Immature natural killer cell (primary cell): ENCODE results near the gene PHF3. TPM values are rescaled to one million over a fixed set of nuclear protein-coding genes. Genes with fewer than 3 reads are reported as not detected.

Experiments used
- DNase-seq, 3 donors: peaks; one replicate each; pipeline ENCODE4 v3.0.0; 2022; ENCODE audit warnings: mixed read lengths in 1 of 3
- H3K27ac Mint-ChIP-seq, 6 donors: one replicate each; pipeline ENCODE4 v1.8.0; 2020; ENCODE audit warnings: mixed read lengths in 6 of 6, mild to moderate bottlenecking in 5 of 6, inconsistent platforms in 4 of 6, moderate library complexity in 3 of 6
- H3K27me3 Mint-ChIP-seq, 3 donors: one replicate each; pipeline ENCODE4 v1.8.0; 2020 to 2021; ENCODE audit warnings: low read depth in 3 of 3, mild to moderate bottlenecking in 3 of 3, mixed read lengths in 3 of 3, moderate library complexity in 3 of 3, inconsistent platforms in 1 of 3
- H3K36me3 Mint-ChIP-seq, 3 donors: one replicate each; pipeline ENCODE4 v1.8.0; 2020; ENCODE audit warnings: mixed read lengths in 3 of 3, inconsistent platforms in 2 of 3, mild to moderate bottlenecking in 2 of 3
- H3K4me1 Mint-ChIP-seq, 2 donors: one replicate each; pipeline ENCODE4 v1.8.0; 2020; ENCODE audit warnings: inconsistent platforms in 2 of 2, mild to moderate bottlenecking in 2 of 2, mixed read lengths in 2 of 2, moderate library complexity in 1 of 2
- H3K4me3 Mint-ChIP-seq, 5 donors: one replicate each; pipeline ENCODE4 v1.8.0; 2020; ENCODE audit warnings: mild to moderate bottlenecking in 5 of 5, mixed read lengths in 5 of 5, inconsistent platforms in 3 of 5, moderate library complexity in 3 of 5
- H3K9me3 Mint-ChIP-seq, 6 donors: one replicate each; pipeline ENCODE4 v1.8.0; 2020; ENCODE audit warnings: mild to moderate bottlenecking in 6 of 6, mixed read lengths in 6 of 6, inconsistent platforms in 4 of 6, moderate library complexity in 3 of 6
- polyA plus RNA-seq, 3 donors: library from polyadenylated mRNA; unstranded; fragments of 300-500 nt; fragmentation: Illumina TruSeq; gene quantifications; one replicate each; pipeline ENCODE4 v1.2.3, GENCODE V29; 2021

Gene PHF3
- polyA plus RNA-seq, 3 donors from 2014 or later = 4.9 to 31.9 (median 9.5) TPM

DNA sequence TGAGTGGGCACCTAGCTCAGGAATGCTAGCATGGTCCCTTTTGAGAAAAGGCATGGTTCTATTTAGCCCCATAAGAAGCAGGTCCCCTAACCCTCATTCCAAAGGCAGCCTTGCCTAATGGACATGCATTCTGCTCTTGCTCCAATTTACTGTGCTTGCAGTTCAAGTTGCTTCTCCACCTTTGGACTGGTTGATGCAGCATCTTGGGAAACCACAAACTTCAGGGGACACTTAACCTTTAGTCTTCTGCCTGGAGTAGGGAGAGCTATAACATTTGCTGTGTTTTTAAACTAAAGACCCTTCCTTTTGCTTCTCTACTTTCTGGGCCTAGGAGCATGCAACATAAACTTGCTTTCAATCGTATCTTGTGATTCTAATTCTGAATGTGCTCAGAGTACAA is 5.1 kb upstream of the PHF3 start:
- no peak for DNase-seq
- Mint-ChIP-seq H3K4me3 (no peak overlapping the region), H3K27me3 (peaks cover 0 to 11% (median 9%) of the 10 kb centered on the region in 3 donors), H3K9me3 (no peaks in the 10 kb centered on the region), H3K27ac (no peak overlapping the region), H3K4me1 (peaks cover 10 to 13% of the 10 kb centered on the region in 2 donors), H3K36me3 (no peaks in the 10 kb centered on the region)

DNA sequence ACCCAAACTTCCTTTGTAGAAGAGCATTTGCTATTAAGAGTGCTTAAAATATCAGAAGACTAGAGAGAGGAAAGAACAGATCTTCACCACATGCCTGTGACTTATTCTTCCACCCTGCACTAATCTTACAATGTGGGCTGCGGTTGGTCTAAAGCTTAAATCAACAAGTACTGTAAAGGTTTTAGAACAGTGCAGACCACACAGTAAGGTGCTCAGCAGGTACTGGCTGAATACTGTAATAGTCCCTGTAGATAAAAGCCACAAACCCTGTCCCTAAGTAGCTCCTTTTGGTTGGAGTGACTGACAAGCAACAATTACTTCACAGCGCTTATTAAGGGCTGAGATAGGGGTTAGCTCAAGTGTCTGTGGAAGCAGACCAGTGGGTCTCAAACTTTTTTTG is 972 bp upstream of the PHF3 start:
- no peak for DNase-seq
- Mint-ChIP-seq H3K4me1 (peaks cover 38 to 46% of the 10 kb centered on the region in 2 donors), H3K36me3 (no peaks in the 10 kb centered on the region), H3K27ac (peak overlapping the region; percentile 76 to 98 (median 92)), H3K9me3 (no peaks in the 10 kb centered on the region), H3K4me3 (peak overlapping the region; percentile 86 to 99 (median 89)), H3K27me3 (peaks cover 7 to 22% (median 18%) of the 10 kb centered on the region in 3 donors)

DNA sequence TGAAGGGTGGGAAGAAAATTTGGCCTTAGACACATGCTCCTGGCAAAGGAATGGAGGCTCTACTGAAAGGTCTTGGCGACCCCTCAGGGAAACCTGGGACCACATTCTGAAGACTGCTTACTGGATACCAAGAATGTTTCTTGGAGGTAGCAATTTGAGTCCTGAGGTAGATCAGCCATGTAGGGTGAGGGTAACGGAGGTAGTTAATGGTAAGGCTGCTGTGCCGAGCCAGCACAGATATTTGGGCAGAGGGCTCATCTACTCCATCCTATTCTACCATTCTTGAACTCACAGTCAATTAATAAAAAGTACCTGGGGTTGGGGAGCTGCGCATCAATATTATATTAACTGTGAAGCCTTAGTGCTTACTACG is 401 bp upstream of the PHF3 start:
- peak overlapping the region; percentile 86 to 99 (median 89) for H3K4me3 Mint-ChIP-seq

DNA sequence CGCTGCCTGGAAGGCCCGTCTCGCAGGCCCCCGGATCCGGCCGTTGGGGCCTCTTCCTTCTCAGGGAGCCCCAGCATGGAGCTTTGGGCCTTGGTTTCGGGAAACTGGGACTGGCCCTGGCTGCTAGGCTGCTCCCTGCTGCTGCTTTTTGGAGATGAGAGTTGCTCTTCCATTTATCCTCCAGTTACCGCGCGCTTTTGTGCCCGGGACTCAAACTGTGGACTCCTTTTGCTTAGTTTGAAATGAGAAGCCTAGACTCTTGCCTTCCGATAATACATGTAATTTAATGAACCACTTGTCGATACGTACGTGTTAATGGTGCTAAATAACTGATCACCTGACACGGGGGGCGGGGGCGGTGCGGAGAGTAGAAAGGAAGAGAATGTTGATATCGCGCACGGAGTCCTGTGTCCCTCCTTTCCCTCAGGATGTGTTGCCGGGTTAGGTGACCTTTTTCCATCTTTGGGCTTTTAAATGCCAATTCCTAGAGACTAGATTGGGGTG is 968 bp downstream of the PHF3 start:
- DNase-seq = peak; percentile 34 to 39 (median 36)
- H3K36me3 Mint-ChIP-seq = no peaks in the 10 kb centered on the region

More for the DNA sequence above, 401 bp upstream of the PHF3 start:
- peaks cover 44 to 52% of the 10 kb centered on the region in 2 donors for H3K4me1 Mint-ChIP-seq
- H3K27ac Mint-ChIP-seq = peak overlapping the region; percentile 76 to 98 (median 92)
- no peak for DNase-seq
- no peaks in the 10 kb centered on the region for H3K36me3 Mint-ChIP-seq
- no peaks in the 10 kb centered on the region for H3K9me3 Mint-ChIP-seq
- peaks cover 7 to 22% (median 18%) of the 10 kb centered on the region in 3 donors for H3K27me3 Mint-ChIP-seq

DNA sequence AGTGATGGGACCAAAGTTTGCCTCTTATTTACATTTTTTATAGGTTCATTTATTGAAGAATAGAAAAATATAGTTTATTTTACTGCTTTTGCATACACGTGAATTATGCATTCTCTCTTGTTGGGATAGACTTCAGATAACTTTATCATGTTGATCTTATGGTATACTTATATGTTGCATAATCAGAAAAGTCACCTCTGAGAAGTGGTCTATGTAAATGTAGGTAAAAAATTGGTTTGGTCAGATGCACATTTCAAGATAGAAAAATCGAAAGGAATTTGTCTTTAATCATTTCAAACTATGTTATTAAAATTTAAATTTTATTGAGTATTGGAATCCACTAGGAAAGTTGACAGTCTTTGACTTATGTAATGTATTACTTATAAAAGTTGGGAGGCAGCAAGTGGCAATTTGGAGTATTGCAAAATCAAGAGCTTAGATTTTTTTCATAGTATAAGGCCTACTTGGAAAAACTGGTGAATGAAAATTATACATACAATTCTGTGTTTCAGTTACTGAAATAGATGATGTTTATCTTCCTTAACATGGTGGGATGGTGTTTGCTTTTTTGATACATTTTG is 2.4 kb downstream of the PHF3 start:
- Mint-ChIP-seq H3K27me3 (peaks cover 7 to 18% (median 16%) of the 10 kb centered on the region in 3 donors), H3K36me3 (no peaks in the 10 kb centered on the region), H3K27ac (peak overlapping the region in 5 of 6 donors; percentile 34 to 98 (median 73)), H3K9me3 (no peaks in the 10 kb centered on the region), H3K4me1 (peaks cover 63 to 68% of the 10 kb centered on the region in 2 donors), H3K4me3 (peak overlapping the region; percentile 36 to 100 (median 98))
- DNase-seq = no peak

More for the DNA sequence above, 968 bp downstream of the PHF3 start:
- Mint-ChIP-seq H3K27ac (peak overlapping the region; percentile 97 to 99 (median 98)), H3K27me3 (peaks cover 7 to 20% (median 16%) of the 10 kb centered on the region in 3 donors), H3K4me3 (peak overlapping the region; percentile 98 to 100 (median 99)), H3K4me1 (peaks cover 56 to 66% of the 10 kb centered on the region in 2 donors), H3K9me3 (no peaks in the 10 kb centered on the region)

DNA sequence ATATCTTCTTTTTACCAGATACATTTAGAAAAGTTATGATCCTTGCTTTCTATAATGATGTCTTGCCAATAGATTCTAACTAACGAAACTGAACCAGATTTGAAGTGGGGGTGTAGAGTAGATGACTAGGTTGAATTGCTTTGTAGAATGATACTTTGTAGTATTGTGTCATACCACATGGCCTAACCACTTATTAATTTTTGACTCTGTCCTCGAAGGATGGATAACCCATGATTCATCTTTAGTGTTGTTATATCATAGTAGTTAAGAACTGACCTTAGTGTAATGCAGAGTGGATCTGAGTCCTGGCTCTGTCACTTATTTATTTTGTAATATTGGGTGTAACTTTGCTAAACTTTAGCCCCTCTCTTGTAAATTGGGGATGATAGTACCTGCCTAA is 4.5 kb downstream of the PHF3 start:
- no peaks in the 10 kb centered on the region for H3K9me3 Mint-ChIP-seq

DNA sequence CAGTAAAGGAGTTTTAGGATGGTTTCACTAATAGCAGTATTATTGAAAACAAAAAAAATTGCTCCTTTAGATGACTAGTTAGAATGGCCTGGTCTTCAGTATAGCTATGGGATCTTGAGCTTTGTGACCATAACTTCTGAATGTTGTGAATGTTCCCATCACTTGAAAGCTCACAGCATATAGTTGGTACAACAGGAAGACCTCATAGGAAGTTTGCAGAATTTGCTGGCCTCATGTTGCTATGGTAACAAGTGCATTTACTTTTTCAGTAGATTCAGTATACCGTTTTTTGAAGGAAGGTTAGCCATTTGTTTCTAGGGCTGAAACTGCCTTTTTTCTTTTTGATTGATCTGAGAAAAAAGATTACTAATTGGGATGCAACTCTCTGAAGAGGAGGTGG is 8.3 kb downstream of the PHF3 start:
- Mint-ChIP-seq H3K27me3 (no peaks in the 10 kb centered on the region), H3K27ac (peak overlapping the region in 3 of 6 donors; percentile 19 to 57 (median 39)), H3K4me1 (peaks cover 64 to 87% of the 10 kb centered on the region in 2 donors), H3K4me3 (peak overlapping the region in 1 of 5 donors; percentile 38), H3K36me3 (no peaks in the 10 kb centered on the region), H3K9me3 (no peaks in the 10 kb centered on the region)
- peak; percentile 15 to 34 (median 25) for DNase-seq

More for the DNA sequence above, 4.5 kb downstream of the PHF3 start:
- Mint-ChIP-seq H3K4me1 (peaks cover 71 to 80% of the 10 kb centered on the region in 2 donors), H3K36me3 (no peaks in the 10 kb centered on the region), H3K27ac (peak overlapping the region in 2 of 6 donors; percentile 3 to 5), H3K4me3 (peak overlapping the region in 2 of 5 donors; percentile 7 to 33), H3K27me3 (peaks cover 7 to 16% (median 13%) of the 10 kb centered on the region in 3 donors)
- no peak for DNase-seq

DNA sequence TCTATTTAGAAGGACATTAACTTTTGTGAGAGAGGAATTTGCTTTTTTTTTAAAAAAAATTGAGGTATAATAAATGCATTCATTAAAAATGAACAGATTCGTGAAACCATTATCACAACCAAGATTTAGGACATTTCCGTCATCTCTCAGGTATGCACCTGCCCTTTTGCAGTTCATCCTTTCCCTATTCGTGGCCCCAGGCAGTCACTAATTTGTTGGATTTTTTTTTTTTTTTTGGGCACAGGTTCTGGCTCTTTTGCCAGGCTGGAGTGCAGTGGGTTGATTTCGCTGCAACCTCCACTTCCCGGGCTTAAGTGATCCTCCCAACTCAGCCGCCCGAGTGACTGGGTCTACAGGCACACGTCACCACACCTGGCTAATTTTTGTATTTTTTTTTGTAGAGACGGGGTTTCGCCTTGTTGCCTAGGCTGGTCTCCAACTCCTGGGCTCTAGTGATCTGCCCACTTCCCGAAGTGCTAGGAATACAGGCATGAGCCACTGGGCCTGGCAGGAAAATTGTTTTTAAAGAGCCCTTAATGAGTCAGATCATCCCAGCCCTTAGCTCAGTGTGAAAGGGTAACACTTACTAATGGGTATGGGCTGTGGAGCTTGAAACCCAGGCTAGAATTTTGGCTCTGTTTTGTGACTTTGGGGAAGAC is 9.2 kb downstream of the PHF3 start:
- no peak for DNase-seq
- Mint-ChIP-seq H3K36me3 (no peaks in the 10 kb centered on the region), H3K27ac (peak overlapping the region in 1 of 6 donors; percentile 23), H3K4me1 (peaks cover 60 to 82% of the 10 kb centered on the region in 2 donors), H3K4me3 (peak overlapping the region in 1 of 5 donors; percentile 9), H3K9me3 (no peaks in the 10 kb centered on the region), H3K27me3 (no peaks in the 10 kb centered on the region)

DNA sequence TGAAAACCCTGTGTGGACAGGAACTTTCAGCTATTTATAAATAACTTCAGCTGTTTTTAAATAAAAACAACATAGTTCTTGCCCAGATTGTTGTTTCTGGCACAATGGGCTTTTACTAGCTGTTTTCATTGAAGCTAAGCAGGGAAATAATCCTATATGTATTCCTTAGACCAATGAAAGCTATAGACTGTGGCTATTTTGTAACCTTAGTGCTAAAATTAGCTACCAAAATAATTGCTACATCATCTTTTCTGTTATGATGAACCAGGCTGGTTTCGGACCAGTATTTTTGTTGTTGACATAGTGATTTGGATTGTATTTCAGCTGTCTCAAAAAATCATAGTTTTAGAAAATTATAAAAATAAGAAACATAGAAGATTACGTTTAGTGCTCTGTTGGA is 13.7 kb downstream of the PHF3 start:
- peaks cover 69 to 89% of the 10 kb centered on the region in 2 donors for H3K4me1 Mint-ChIP-seq
- H3K4me3 Mint-ChIP-seq = no peak overlapping the region
- no peaks in the 10 kb centered on the region for H3K9me3 Mint-ChIP-seq
- H3K27ac Mint-ChIP-seq = no peak overlapping the region
- DNase-seq = no peak
- H3K27me3 Mint-ChIP-seq = peaks cover 0 to 1% (median 0%) of the 10 kb centered on the region in 3 donors
- H3K36me3 Mint-ChIP-seq = no peaks in the 10 kb centered on the region

DNA sequence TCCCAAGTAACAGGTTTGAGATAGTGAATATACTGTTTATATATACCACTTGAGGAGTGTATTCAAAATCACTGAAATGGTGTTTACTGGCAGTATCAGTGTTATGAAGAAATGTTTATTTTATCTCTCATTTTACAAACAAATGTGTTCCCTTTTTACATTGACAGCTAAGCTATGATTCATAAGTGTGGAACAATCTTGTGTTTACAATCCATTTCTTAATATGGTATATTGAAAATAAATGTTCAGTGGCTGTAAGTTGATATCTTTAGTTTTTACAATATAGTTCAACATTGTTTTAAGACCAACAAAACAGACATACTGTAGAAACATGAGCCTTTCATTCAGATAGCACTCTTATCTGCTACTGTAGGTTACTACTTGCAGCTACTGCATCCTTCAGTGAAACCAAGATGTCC is 14.3 kb downstream of the PHF3 start:
- H3K27ac Mint-ChIP-seq = peak overlapping the region in 1 of 6 donors; percentile 42
- no peak for DNase-seq
- H3K9me3 Mint-ChIP-seq = no peaks in the 10 kb centered on the region
- H3K36me3 Mint-ChIP-seq = no peaks in the 10 kb centered on the region
- H3K4me3 Mint-ChIP-seq = no peak overlapping the region
- H3K4me1 Mint-ChIP-seq = peaks cover 67 to 87% of the 10 kb centered on the region in 2 donors
- peaks cover 0 to 1% (median 0%) of the 10 kb centered on the region in 3 donors for H3K27me3 Mint-ChIP-seq

DNA sequence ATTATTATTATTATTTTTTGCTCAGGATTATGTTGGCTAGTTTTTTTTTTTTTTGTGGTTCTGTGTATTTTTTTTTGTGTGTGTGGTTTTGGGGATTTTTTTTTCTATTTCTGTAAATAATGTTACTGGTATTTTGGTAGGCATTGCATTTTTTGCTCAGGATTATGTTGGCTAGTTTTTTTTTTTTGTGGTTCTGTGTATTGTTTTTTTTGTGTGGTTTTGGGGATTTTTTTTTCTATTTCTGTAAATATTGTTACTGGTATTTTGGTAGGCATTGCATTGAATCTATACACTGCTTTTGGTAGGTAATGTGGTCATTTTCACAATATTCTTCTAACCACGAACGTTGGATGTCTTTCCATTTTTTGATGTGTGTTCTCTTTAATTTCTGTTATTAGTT is 17.4 kb downstream of the PHF3 start:
- no peaks in the 10 kb centered on the region for H3K9me3 Mint-ChIP-seq
- H3K4me3 Mint-ChIP-seq = peak overlapping the region; percentile 40 to 69 (median 50)
- no peak for DNase-seq
- H3K36me3 Mint-ChIP-seq = no peaks in the 10 kb centered on the region
- peaks cover 76 to 84% of the 10 kb centered on the region in 2 donors for H3K4me1 Mint-ChIP-seq
- H3K27ac Mint-ChIP-seq = no peak overlapping the region
- peaks cover 0 to 1% (median 0%) of the 10 kb centered on the region in 3 donors for H3K27me3 Mint-ChIP-seq

DNA sequence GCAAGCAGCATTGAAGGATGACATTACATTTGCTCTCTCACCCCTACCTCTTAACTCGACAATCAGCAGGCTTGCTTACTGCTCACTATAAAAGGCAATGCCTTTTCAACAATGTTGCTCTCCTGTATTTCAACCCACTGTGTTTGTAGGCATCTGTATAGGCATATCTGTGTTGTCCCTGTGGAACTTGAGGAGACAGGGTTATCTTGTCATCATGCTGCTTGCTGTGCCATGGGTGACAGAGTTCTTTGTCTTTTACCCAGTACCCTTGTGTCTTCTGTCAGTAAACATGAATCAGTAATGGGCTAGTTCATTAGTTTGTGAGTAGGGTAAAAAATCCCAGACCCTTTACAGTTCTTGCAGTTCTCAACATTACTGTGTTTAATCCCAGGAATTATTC is 25.2 kb downstream of the PHF3 start:
- Mint-ChIP-seq H3K4me3 (no peak overlapping the region), H3K4me1 (peaks cover 73 to 96% of the 10 kb centered on the region in 2 donors), H3K27me3 (no peaks in the 10 kb centered on the region), H3K9me3 (no peaks in the 10 kb centered on the region), H3K27ac (no peak overlapping the region), H3K36me3 (no peaks in the 10 kb centered on the region)
- DNase-seq = no peak

DNA sequence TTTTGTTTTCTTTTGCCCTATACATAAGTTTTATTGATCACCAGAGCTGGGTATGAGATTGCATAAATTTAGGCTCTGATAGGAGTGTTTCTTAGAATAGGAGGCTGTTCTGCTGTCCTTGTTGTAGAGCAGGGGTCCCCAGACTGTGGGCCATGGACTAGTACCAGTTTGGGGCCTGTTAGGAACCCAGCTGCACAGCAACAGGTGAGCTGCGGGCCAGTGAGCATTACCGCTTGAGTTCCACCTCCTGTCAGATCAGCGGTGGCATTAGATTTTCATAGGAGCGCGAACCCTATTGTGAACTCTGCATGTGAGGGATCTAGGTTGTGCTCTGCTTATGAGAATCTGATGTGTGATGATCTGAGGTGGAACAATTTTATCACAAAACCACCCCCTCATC is 26.2 kb downstream of the PHF3 start:
- no peak for DNase-seq
- H3K27me3 Mint-ChIP-seq = no peaks in the 10 kb centered on the region
- H3K4me3 Mint-ChIP-seq = no peak overlapping the region
- no peak overlapping the region for H3K27ac Mint-ChIP-seq
- no peaks in the 10 kb centered on the region for H3K9me3 Mint-ChIP-seq
- H3K36me3 Mint-ChIP-seq = no peaks in the 10 kb centered on the region
- peaks cover 67 to 96% of the 10 kb centered on the region in 2 donors for H3K4me1 Mint-ChIP-seq
